Gastroesophageal sphincter (tissue), 3 donors: ENCODE results near the gene DPM1.

ENCODE experiments used
- CTCF ChIP-seq, 4 experiments: fragments of 200-600 bp in 2 of 4; fragments of 450-650 bp in 2 of 4; sonication (generic) in 1 of 4; IDR thresholded peaks; one replicate each; pipeline ENCODE4 v1.5.1; 2017 to 2019; ENCODE audit warnings: antibody characterized with exemption in 4 of 4, mild to moderate bottlenecking in 2 of 4, moderate library complexity in 2 of 4
- POLR2A ChIP-seq, 2 donors: fragments of 450-650 bp; IDR thresholded peaks; one replicate each; pipeline ENCODE4 v1.6.1; 2017; ENCODE audit warnings: antibody characterized with exemption in 2 of 2, mild to moderate bottlenecking in 2 of 2, moderate library complexity in 1 of 2

DNA sequence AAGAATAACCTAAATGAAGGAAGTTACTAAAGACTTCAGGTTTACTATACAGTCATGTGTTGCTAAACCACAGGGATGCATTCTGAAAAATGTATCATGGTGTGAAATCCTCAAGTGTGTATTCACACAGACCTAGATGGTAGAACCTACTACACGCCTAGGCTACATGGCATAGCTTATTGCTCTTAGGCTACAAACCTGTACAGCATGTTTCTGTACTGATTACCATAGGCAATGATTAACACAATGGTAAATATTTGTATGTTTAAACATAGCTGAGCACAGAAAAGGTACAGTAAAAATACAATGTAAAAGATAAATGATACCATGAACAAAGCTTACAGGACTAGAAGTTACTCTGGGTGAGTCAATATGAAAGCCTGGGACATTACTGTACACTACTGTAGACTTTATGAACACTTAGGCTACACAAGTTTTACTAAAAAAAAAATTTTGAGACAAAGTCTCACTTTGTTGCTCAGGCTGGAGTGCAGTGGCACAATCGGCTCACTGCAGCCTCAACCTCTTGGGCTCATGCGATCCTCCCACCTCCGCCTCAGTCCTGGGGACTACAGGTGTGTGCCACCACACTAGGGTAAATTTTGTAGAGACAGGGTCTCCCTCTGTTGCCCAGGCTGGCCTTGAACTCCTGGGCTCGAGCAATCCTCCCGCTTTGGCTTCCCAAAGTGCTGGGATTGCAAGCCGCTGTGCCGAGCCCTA lies 63.1 kb downstream of the DPM1 start:
- no peak for TF ChIP-seq CTCF (IDR thresholded peaks at IDR 0.05)
- no peak for TF ChIP-seq POLR2A (IDR thresholded peaks at IDR 0.05)
